Midbrain (tissue), 1 donor: ENCODE measurements around the gene GTF2F1.
"Not testable (repeated sequence)": the region's sequence is repeated elsewhere in the genome, so short reads cannot be mapped to it uniquely, and the experiment has no call there.

Experiments
- DNase-seq: peaks from one replicate; lab custom pipeline; 2025; lab: John Stamatoyannopoulos, UW

GTF2F1 gene

GRCh38 chr19:6417713-6418561, 25.0 kb upstream of the GTF2F1 start:
- peak; percentile 43 for DNase-seq

GRCh38 chr19:6416658-6417405, 23.9 kb upstream of the GTF2F1 start:
- DNase-seq, result no peak

DNA sequence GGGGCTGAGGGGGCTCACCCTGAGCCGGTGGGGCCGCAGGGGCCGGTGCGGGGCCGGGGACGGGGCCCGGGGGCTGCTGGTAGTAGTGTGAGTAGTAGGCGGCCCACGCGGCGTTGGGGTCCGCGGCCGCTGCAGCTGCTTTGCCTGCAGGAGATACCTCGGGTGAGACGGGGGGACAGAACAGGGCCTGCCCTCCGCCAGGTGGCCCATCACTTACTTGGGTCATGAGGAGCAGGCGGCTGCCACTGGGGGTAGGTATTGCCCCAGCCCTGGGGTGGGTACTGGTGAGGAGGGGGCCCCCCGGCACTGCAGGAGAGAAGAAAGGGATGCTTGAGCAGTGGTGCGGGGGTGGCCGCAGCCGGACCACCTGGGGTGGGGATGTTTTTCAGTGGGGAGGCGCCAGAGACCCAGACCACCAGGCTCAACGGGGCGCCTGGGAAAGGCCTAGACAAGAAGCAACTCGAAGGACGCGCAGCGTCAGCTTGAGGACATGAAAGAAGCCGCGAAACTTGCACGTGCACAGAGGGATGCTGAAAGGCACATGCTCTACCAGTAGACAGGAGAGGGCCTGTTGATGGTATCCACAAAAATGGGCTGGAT, 22.7 kb upstream of the GTF2F1 start:
- DNase-seq, result no peak

DNA sequence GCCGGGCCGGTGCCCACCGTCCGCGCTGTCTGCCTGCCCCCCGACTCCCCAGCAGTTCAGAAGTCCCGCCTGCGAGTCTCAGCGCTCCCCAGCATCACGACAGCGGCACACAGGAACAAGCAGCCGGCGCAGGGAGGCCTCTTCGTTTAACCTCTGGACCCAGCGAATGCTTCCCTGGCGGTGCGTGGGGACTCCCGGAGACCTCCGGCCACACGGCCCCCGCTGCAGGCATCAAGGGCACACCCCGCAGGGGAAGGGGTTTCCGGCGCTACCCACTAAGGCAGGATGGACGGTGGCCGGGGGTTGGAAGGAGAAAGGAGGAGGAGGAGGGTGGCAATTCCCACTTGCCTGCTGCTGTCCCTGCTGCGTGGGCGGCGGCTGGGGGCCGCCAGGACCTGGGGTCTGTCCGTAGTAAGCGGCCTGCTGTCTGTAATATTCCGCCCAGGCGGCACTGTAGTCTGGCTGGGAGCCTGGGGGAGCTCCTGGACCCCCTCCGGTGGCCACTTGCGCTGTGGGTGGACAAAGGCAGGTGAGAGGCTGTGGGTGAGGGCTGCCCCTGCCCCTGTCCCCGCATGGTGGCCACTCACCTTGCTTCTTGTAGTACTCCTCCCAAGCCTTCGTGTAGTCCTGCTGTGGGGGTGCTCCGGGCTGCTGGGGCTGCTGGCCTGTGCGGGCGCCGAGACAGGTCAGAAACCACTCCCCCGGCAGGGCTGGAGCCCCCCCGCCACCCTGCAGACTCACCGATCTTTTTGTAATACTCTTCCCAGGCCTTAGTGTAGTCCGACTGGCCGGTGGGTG, 22.0 kb upstream of the GTF2F1 start:
- no peak for DNase-seq

DNA sequence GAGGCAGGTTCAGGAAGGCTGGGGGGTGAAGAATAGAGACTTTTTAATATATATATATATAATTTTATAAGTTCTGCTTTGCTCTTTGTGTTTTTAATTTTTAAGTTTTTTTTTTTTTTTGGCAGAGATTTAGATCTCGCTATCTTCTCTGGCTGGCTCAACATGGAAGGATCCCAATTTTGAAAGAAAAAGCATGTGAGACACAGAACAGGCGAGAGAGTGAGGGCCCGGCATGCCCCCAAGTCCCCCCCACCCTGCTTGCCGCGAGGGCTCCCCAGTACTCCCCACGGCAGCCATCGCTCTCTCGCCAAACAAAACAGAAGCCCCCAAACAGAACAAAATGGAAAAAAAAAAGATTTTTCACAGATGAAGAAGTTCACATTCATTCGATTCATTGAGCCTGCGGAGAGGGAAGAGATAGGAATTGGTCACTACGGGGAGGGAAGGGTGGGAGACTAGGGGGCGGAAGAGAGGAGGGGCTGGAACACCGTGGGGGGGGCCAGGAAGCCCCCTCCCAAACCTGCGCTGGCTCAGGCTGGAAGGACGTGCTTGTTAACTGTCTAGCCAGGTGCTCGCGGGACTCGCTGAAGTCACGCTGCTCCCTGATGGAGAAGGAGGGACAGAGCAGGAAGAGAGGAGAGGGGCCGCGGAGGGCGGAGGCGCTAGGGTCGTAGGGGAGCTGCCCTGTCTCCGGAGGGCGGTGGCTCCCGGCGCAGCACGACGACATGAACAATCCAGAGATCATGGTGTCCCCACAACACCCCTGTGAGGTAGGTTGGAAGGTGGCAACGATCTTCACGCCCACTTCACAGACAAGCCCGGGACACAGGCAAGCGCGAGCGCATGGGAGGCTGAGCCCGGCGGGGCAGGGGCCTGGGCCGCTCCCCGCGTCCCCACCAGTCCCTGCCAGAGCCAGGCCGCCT, 21.0 kb upstream of the GTF2F1 start:
- no peak for DNase-seq

DNA sequence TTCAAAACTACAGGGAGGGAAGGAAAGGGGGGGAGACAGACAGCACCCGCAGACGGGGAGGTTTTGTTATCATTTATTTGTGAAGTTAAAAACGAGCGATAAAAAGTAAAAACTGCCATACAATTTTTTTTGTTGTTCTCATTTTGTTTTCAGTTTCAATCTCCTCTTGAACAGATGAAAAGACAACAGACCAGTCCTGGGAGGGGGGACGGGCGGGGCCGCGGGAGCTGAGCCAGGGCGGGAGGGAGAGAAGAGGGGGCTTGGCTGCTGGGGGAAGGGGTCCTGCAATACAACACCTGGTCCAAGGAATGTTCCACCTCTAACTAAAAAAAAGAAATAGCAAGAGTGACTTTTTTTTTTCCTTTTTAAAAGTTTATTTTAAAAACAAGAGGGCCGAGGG, 20.3 kb upstream of the GTF2F1 start:
- DNase-seq, result no peak

- no peak for DNase-seq
Measured at GRCh38 chr19:6412447-6413091, 19.6 kb upstream of the GTF2F1 start.

DNA sequence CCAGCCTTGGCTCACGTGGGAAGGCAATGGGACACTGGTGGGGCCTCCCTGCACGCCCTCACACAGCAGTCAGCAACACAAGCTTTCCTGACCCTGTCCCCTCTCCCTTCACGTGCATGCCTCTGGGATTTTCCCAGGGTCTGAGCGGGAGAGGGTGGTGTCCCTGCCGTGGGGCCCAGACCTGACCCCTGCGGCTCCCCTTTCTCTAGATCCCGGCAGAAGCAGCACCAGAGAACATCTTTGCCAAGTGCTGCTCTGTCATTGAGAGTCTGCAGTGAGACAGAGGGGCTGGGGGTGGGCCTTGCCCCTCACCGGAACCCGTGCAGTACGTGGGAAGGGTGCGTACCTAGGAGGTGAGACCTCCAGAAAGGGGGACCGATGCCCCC, 19.1 kb upstream of the GTF2F1 start:
- no peak for DNase-seq

GRCh38 chr19:6409346-6409745, 16.4 kb upstream of the GTF2F1 start:
- no peak for DNase-seq

DNA sequence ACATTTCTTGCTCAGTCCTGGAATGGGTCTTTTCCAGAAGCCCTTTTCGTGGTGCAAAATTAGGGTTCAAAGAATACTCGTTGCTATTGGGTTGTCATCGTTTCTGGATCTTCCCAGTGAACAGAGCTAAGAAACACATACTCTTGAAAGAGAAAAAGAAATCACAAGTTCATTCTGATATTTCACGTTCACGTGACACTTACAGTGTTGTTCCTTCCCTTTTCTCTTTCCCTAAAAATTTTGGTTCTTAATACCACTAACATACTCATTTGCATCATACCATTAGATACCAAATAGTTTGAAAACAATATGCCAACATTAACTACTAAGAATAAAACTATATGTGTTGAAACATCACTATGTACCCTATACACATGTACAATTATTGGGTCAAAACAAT, 13.4 kb upstream of the GTF2F1 start:
- DNase-seq, result no peak

GRCh38 chr19:6402837-6403608, 10.1 kb upstream of the GTF2F1 start:
- DNase-seq, result peak; percentile 59

DNA sequence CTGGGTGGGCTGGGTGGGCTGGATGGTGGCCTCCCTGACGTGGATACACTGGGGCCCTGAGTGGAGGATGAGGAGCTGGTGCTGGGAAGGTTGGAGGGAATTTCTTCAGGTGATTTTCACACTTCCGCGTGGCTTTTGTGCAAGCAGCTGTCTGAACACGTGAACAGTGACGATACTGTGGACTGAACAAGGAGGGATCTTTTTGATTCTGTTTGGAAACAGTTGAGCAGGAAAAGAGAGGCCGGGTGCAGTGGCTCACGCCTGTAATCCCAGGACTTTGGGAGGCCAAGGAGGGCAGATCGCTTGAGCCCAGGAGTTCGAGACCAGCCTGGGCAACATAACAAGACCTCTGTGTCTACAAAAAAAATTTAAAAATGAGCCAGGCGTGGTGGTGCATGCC, 9.1 kb upstream of the GTF2F1 start:
- no peak for DNase-seq

GRCh38 chr19:6400062-6400944, 7.3 kb upstream of the GTF2F1 start:
- not testable (repeated sequence) for DNase-seq

DNA sequence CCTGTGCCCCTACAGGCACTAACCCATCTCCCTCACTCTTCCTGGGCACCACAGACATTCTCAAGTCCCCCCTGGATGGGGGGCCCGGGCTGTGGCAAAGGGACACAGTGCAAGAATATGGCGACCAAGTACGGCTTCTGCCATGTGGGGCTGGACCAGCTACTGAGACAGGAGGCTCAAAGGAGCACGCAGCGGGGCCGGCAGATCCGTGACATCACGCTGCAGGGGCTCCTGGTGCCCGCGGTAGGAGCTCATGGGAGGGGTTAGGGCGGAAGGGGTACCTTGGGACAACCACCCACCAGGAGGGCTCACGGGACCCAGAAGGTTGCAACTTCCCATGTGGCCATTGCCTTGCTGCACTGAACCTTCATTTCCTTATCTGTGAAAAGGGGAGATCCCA, 3.3 kb upstream of the GTF2F1 start:
- no peak for DNase-seq

- DNase-seq, result no peak
Measured at GRCh38 chr19:6394831-6395230, 1.9 kb upstream of the GTF2F1 start.

- DNase-seq, result no peak
Measured at GRCh38 chr19:6393983-6394412, 1.0 kb upstream of the GTF2F1 start.

- no peak for DNase-seq
Measured at GRCh38 chr19:6392221-6393073, 517 bp downstream of the GTF2F1 start.

DNA sequence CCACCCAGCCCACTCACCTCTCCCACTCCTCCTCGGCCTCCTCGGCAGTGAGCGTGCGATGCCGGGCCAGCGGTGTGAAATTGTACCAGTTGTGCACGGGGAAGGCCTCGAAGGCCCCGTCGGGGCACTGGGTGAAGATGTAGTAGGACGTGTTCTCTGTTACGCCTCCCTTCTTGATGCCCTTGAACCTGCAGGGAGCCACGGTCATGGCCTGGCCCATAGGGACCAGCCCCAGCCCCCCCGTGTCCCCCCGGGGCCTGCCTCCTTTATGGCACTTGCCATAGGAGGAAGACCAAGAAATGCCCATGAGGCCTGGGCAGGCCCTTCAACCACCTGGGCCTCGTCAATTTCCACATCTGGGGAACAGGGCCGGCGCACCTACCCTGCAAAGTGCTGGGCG, 5.6 kb downstream of the GTF2F1 start:
- DNase-seq, result no peak
